ENCODE data around the gene PRUNE2. TPM values are rescaled to one million over a fixed set of nuclear protein-coding genes. Genes with fewer than 3 reads are reported as not detected.

The PRUNE2 gene
- total and polyA plus RNA-seq, 2 of the 8 experiments (the other 6 are each of a cell fraction or from before 2014, with no cell fraction given), result 5.5 to 13.3 TPM

DNA sequence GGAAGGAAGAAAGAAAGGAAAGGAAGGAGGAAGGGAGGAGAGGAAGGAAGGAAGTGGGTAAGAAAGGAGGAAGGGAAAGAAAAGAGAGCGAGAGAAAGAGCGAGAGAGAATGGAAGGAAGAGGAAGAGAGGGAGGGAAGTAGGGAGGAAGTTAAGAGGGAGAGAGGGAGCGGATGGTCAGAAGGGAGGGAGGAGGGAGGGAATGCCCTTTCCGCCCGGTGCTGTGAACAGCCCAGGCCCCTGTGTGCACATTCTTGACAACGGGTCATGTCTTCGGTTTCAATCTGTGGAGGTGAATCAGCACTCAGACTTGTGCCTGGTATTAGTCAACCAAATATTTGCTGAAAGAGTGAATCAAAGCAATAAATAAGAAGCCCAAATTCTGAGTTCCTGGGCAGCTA lies 39.2 kb downstream of the PRUNE2 start:
- Histone ChIP-seq H2AFZ (ENCODE audit: low read length) (no peak overlapping the region; the same call in 1 of the 2 replicates), H4K5ac (ENCODE audit: insufficient read length, low read depth, low read length) (no peak overlapping the region), H2BK12ac (ENCODE audit: low read depth, low read length) (no peak overlapping the region), H4K8ac (ENCODE audit: extremely low read depth, insufficient read depth, low read length) (no peak overlapping the region), H3K23ac (ENCODE audit: insufficient read length) (no peak overlapping the region), H3K9me3 (ENCODE audit: insufficient read depth in 2 of 2, low read depth in 1 of 2, low read length in 1 of 2) (no peaks in the 10 kb centered on the region), H3K4me1 (replicated peaks in 1 of 4; ENCODE audit: control insufficient read depth in 3 of 4, insufficient read depth in 4 of 4, low read length in 3 of 4) (peaks cover 0 to 6% (median 0%) of the 10 kb centered on the region in 4 experiments; a peak in 3 of 7 replicates), H2BK5ac (ENCODE audit: low read depth, low read length) (no peak overlapping the region), H3K4ac (replicated peaks; ENCODE audit: insufficient read length, low read depth, low read length) (no peak overlapping the region), H2BK20ac (ENCODE audit: low read length) (no peak overlapping the region), H3K79me1 (ENCODE audit: low read depth, low read length) (no peaks in the 10 kb centered on the region), H3K4me3 (ENCODE audit: extremely low read depth in 1 of 4, insufficient read depth in 2 of 4, low read depth in 3 of 4, low read length in 4 of 4) (no peak overlapping the region), H3K23me2 (ENCODE audit: low read depth, low read length) (no peaks in the 10 kb centered on the region), H4K20me1 (replicated peaks in 1 of 2; ENCODE audit: control insufficient read depth in 1 of 2, insufficient read depth in 2 of 2, low read length in 2 of 2) (no peaks in the 10 kb centered on the region), H3K27me3 (replicated peaks in 1 of 4; ENCODE audit: control insufficient read depth in 3 of 4, extremely low read depth in 1 of 4, insufficient read depth in 3 of 4, low read length in 3 of 4) (no peaks in the 10 kb centered on the region), H3K14ac (ENCODE audit: insufficient read length) (no peak overlapping the region), H2BK120ac (replicated peaks; ENCODE audit: low read depth, low read length) (no peak overlapping the region), H2AK5ac (ENCODE audit: low read depth, low read length) (no peak overlapping the region), H3K27ac (ENCODE audit: low read depth, low read length) (no peak overlapping the region), H3K9ac (replicated peaks in 1 of 4; ENCODE audit: extremely low read depth in 1 of 4, low read depth in 3 of 4, low read length in 3 of 4) (no peak overlapping the region), H3K36me3 (ENCODE audit: control insufficient read depth in 2 of 4, insufficient read depth in 4 of 4, low read length in 3 of 4) (no peaks in the 10 kb centered on the region), H3K56ac (replicated peaks; ENCODE audit: insufficient read length, low read depth, low read length) (no peak overlapping the region), H3K79me2 (ENCODE audit: control insufficient read depth in 1 of 2, insufficient read depth in 2 of 2, low read length in 2 of 2) (no peaks in the 10 kb centered on the region), H4K91ac (replicated peaks; ENCODE audit: insufficient read length, low read length) (no peak overlapping the region), H3K18ac (ENCODE audit: extremely low read depth, low read length) (no peak overlapping the region; the same call in 1 of the 2 replicates), H3K4me2 (ENCODE audit: insufficient read depth in 1 of 2, low read depth in 2 of 2, low read length in 2 of 2) (peak overlapping the region in 1 of 2 experiments; percentile 37; a peak in 2 of 4 replicates), H2BK15ac (ENCODE audit: low read length) (no peak overlapping the region)
- TF ChIP-seq ASH2L (IDR thresholded peaks at IDR 0.05; ENCODE audit: low read length), result peak; percentile 27
- TF ChIP-seq MAFK (IDR thresholded peaks at IDR 0.05; ENCODE audit: low read depth, low read length), result no peak
- CTCF ChIA-PET (ENCODE audit: partially characterized antibody), result interaction anchor here (2.0 kb wide), 1 partner anchor 11 kb away, joined by 5 read pairs; no protein-coding TSS in a partner anchor
- POLR2A ChIA-PET (ENCODE audit: partially characterized antibody), result interaction anchor here (0.7 kb wide), 1 partner anchor 32 kb away, joined by 3 read pairs; no protein-coding TSS in a partner anchor
- FAIRE-seq, result no peak
- 72 to 86% methylated on average over 2 to 7 of the region's 7 CpGs for WGBS, 2 experiments (ENCODE audit: extremely low coverage in 1 of 2, insufficient coverage in 1 of 2, insufficient read length in 1 of 2, insufficient replicate concordance in 2 of 2, low coverage in 1 of 2, low lambda C conversion rate in 2 of 2, missing lambda C conversion rate in 1 of 2)
- DNase-seq (ENCODE audit: low read depth in 1 of 2, low spot score in 2 of 2), result no peak

Measured in H1 (cell line).